GM21723 (cell line): ENCODE data around the gene SLC7A8.
"Not testable (repeated sequence)": the region's sequence is repeated elsewhere in the genome, so short reads cannot be mapped to it uniquely, and the experiment has no call there.

ENCODE experiments used
- ATAC-seq: cut with Tn5 transposase; IDR thresholded peaks from one replicate; pipeline ENCODE4 v1.9.1; 2021; ENCODE audit warnings: mild to moderate bottlenecking, moderate library complexity; ENCODE audit not compliant: unreplicated experiment

SLC7A8 gene

DNA sequence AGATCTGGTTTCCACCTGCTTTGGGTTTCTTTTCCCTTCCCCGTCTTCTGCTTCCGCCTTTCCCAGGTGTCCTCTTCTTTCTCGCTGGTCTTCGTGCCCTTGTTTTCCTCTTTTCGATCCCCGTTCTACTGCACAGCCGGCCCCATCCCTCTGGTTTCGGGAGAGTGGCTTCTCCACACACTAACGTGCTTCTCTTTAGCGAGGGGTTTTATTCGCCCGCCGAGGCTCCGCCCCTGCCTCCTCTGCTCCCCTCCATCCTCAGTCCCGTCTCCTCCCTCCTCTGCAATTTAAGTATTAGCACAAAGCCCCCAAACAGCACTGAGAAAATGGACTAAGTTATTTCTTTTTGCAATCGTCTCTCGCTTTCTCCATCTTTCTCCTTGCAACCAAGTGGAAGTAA lies at the start of gene SLC7A8:
TSS of gene SLC7A8 (minus strand) at position 182 of the 400 bp plus-strand sequence. CDS start 746 bp downstream, outside the sequence.
- no peak for ATAC-seq

DNA sequence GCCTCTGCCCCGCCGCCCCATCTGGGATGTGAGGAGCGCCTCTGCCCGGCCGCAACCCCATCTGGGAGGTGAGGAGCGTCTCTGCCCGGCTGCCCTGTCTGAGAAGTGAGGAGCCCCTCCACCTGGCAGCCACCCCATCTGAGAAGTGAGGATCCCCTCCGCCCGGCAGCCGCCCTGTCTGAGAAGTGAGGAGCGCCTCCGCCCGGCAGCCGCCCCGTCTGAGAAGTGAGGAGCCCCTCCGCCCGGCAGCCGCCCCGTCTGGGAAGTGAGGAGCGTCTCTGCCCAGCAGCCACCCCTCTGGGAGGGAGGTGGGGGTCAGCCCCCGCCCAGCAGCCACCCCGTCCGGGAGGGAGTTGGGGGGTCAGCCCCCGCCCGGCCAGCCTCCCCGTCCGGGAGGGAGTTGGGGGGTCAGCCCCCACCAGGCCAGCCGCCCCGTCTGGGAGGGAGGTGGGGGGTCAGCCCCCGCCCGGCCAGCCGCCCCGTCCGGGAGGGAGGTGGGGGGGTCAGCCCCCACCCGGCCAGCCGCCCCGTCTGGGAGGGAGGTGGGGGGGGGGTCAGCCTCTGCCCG lies 48.9 kb upstream of the SLC7A8 start:
- ATAC-seq = not testable (repeated sequence)

DNA sequence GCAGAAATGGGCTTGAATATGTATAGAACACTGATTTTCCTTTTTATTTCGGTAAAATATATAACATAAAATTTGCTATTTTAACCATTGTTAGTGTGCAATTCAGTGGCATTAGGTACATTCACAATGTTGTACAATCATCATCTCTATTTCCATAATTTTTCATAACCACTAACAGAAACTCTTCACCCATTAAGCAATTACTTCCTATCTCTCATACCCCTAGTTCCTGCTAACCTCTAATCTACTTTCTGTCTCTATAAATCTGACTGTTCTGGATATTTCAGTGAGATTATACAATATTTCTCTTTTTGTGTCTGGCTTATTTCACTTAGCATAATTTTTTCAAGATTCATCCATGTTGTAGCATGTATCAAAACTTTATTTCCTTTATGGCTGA lies 45.4 kb upstream of the SLC7A8 start:
- no peak for ATAC-seq

DNA sequence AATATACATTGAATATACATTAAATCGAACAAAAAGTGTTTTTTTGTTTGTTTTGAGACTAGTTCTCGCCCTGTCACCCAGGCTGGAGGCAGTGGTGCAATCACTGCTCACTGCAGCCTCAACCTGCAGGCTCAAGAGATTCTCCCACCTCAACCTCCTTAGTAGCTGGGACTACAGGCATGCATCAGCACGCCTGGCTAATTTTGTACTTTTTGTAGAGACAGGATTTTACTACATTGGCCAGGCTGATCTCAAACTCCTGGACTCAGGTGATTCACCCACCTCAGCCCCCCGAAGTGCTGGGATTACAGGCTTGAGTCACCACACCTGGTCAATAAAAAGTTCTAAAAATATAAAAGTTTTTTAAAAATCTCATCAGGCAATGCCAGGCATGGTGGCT lies 44.1 kb upstream of the SLC7A8 start:
- ATAC-seq = no peak

DNA sequence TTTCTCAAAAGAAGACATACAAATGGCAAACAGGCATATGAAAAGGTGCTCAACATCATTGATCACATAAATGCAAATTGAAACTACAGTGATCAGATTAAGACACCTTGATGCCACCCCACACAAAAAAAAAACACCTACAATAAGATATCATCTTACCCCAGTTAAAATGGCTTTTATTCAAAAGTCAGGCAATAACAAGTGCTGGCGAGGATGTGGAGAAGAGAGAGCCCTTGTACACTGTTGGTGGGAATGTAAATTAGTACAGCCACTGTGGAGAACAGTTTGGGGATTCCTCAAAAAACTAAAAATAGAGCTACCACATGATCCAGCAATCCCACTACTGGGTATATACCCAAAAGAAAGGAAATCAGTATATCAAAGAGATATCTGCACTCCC lies 41.5 kb upstream of the SLC7A8 start:
- not testable (repeated sequence) for ATAC-seq

DNA sequence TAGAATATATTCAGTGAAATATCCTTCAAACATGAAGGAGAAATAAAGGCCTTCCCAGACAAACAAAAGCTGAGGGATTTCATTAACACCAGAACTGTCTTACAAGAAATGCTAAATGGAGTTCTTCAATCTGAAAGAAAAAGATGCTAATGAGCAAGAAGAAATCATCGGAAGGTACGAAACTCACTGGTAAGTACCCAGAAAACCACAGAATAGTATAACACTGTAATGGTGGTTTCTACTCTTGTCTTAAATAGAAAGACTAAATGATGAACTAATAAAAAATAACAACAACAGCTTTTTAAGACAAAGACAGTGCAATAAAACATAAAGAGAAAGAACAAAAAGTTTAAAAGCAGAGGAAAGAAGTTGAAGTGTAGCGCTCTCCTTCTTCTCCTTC lies 35.6 kb upstream of the SLC7A8 start:
- no peak for ATAC-seq

DNA sequence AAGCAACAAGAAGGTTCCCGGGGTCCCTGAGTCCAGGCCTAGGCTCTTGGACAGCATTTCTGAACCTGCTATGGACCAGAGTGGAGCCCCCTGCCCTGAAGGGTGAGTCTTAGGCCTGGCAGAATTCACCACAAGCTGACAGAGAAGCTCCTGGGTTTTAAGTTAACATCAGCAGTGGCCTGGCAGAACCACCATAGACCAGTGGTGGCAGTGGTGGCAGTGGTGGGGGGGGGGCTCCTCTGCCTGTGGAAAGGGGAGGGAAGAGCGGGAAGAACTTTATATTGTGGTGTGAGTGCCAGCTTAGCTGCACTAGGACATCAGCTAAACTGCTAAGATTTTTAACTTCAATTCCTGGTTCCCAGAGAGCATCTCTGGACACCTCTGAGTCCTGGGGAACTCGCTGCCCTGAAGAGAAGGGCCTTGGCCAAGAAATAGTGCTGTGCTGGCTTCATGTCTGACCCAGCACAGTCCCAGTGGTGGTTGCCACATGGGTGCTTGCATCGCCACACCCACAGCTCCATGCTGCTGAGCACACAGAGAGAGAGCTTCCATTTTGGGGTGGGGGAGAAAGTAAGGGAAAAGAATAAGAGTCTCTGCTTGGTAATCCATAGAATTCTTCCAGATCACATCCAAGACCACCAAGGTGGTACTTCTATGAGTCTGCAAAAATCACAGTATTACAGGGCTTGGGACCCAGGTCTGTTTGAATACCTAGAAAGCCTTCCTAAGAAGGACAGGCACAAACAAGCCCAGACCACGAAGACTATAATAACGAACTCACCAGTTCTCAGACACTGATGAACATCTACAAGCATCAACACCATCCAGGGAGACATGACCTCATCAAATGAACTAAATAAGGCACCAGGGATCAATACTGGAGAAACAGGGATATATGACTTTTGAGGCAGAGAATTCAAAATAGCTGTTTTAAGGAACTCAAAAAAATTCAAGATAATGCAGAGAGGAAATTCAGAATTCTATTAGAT lies 33.9 kb upstream of the SLC7A8 start:
- ATAC-seq = no peak

DNA sequence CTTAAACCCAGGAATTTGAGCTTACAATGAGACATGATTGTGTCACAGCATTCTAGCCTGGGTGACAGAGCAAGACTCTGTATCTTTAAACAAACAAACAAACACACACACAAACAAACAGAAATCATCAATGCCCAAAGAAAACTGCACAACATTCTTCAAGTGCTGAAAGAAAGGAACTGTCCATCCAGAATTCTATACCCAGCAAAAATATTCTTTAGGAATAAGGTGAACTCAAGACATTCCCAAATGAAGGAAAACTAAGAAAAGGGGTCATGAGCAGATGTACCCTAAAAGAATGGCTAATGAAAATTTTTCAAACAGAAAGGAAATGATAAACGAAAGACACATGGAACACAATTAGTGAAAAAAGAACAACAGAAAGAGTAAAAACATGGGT lies 32.0 kb upstream of the SLC7A8 start:
- ATAC-seq = no peak

DNA sequence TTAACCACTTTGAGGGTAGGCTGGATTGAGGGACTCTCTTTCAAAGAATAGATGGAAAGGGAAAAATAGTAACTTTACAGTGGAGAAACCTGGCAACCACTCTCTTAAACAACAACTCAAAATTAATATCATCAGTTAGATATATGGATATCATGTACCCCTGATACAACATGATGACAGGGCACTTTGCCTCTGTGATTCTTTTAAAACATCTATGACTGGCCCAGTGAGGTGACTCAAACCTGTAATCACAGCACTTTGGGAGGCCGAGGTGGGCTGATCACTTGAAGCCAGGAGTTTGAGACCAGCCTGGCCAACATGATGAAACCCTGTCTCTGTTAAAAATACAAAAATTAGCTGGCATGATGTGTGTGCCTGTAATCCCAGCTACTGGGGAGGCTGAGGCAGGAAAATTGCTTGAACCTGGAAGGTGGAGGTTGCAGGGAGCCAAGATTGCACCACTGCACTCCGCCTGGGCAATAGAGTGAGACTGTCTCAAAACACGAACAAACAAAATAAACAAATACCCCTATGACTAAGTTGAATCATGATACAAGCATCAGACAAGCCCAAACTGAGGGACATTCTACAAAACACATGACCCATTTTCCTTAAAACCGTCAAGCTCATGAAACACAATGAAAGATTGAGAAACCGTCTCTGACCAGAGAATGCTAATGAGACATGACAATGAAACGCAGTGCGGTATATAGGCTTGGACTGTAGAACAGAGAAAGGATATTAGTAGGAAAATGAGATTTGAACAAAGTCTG lies 26.4 kb upstream of the SLC7A8 start:
- ATAC-seq = no peak

DNA sequence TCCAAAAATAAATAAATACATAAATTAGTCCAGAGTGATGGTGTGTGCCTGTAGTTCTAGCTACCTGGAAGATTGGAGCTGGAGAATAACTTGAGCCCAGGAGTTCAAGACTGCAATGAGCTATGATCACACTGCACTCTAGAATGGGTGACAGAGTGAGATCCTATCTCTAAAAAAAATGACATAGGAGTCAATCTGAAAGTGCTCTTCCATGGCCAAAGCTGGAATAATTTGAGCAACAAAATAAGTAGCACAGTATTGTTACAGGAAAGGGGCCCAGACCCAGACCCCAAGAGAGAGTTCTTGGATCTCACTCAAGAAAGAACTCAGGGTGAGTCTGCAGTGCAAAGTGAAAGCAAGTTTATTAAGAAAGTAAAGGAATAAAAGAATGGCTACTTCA lies 24.9 kb upstream of the SLC7A8 start:
- ATAC-seq = no peak

DNA sequence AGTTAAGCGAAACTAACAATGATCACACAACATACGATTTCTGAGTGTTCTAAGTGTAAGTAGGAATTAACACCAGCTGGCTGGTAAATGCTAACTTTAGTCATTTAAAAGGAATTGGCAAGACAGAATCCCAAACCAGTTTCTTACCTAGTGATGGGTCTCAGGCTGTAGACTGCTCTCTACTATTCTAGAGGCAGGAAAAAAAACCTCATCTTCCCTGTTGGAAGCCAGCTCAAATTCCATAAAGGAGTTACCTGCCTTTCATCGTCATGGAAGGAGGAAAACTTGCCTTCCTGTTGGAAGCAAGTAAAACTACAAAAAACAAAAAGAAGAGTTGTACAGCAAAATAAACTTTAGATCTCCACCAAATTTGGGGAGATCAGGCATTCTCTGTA lies 23.7 kb upstream of the SLC7A8 start:
- ATAC-seq = no peak

DNA sequence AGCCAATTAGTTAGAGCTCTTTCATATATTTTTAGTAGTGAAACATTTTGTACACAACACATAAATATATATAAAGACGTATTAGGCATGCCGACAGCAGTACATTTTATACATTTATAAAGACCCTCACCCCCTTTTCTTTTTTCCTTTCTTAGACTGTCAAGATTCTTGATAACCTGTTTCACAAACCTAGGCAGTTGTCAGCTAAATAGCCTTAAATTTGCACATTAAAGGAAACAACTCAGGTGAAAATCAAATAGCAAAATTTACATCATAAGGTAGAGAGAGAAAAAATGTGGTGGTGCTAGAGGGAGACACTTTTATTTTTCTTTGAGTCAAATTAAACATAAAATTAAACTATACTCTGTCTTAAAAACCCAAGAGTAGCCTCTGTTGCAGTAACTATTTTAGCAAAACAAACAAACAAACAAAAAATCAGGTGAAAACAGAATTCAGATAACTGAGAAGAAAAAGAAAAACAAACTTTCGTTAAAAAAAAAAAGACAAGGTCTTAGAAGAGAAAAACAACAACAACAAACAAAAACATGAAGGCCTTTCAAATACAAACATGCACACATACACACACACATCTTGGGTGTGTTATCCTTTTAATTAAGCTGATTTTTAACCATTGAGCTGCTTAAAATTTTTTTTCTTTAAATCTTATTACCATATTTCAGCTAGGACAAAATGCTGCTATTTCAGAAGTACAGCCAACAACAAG lies 23.1 kb upstream of the SLC7A8 start:
- ATAC-seq = no peak

DNA sequence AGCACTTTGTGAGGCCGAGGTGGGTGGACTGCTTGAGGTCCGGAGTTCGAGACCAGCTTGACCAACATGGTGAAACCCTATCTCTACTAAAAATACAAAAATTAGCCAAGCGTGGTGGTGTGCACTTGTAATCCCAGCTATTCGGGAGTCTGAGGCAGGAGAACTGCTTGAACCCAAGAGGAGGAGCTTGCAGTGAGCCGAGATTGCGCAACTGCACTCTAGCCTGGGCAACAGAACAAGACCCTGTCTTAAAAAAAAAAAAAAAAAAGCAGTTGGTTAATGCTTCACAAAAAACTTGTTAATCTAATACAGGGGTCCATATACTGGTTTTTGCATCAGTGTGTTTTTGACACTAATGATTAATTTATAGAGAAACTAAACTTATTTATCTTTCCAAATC lies 18.5 kb upstream of the SLC7A8 start:
- no peak for ATAC-seq

DNA sequence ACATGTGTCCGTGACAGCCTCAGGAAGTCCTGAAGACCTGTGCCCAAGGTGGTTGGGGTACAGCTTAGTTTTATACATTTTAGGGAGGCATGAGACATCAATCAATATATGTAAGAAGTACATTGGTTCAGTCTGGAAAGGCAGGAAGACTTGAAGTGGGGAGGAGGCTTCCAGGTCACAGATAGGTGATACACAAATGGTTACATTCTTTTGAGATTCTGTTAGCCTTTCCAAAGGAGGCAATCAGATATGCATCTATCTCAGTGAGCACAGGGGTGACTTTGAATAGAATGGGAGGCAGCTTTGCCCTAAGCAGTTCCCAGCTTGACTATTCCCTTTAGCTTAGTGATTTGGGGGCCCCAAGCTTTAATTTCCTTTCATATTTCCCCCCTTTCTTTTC lies 15.7 kb upstream of the SLC7A8 start:
- ATAC-seq = not testable (repeated sequence)

DNA sequence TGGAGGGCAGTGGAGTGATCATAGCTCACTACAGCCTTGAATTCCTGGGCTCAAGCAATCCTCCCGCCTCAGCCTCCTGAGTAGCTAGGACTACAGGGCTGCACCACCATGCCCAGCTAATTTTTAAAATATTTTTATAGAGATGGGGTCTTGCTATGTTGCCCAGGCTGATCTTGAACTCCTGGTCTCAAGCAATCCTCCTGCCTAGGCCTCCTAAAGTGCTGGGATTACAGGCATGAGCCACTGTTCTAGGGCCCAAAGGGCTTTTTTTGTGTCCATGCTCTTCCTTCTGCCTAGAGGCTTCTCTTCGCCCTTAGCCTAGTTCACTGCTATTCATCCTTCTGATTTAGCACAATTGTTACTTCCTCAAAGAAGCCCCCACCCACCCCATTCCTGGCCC lies 13.0 kb upstream of the SLC7A8 start:
- not testable (repeated sequence) for ATAC-seq

DNA sequence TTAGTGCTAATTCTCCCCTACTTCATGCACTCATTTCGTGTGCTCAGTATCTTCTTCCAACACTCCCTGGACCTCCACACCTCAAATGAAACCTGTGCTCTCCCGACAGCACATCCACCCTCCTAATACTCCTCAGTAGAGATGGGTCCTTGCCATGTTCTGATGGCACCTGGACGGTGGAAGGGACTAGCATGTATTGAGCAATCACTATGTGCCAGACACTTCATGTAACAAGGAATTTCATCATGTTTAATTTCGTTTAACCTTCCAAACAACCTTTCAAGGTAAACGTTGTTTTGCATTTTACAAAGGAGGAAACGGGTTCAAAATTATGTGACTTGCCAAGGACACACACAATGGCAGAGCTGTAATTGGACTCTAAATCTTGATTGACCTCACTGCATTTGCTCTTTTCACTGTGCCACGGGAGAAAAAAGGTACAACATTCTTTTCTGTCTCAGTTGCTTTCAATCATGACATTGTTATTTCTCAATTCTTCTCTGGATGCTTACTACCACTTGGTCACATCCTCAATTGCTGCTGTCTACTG lies 12.2 kb upstream of the SLC7A8 start:
- no peak for ATAC-seq

DNA sequence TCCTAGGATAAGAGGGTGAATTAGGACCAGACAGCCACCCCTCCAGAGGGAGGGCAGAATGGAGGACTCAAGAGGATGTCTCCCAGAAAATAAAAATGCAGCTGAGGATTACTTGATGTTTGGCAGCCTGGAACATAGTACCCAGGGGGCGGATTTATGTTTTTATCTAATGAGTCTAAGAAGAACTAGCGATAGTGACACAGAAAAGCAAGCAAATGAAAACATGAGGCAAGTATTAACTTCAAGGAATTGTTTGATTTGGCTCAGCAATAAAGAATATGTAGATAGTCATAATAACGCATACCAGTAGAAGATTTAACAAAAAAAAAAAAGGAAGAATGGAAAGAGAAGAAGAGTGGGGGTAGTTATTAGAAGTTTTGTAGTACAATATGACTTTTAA lies 10.0 kb upstream of the SLC7A8 start:
- no peak for ATAC-seq

DNA sequence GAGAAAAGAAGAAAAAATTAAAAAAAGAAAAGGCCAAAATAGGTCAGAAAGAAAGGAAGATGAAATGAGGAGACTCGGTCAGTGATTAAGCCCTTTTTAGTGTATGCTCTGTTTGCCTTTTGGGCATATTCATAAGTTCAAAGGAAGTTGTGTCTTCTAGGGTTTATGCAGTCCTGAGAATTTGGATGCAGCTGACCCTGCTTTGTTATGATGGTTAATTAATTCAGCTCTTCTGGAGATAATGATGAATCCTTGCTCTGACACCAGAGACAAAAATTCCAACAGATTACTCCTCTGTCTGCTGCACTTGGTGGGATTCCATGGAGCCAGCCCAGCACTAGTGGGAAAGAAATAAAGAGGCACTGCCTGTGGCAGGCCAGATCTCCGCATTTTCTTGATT lies 4.5 kb upstream of the SLC7A8 start:
- ATAC-seq = no peak

DNA sequence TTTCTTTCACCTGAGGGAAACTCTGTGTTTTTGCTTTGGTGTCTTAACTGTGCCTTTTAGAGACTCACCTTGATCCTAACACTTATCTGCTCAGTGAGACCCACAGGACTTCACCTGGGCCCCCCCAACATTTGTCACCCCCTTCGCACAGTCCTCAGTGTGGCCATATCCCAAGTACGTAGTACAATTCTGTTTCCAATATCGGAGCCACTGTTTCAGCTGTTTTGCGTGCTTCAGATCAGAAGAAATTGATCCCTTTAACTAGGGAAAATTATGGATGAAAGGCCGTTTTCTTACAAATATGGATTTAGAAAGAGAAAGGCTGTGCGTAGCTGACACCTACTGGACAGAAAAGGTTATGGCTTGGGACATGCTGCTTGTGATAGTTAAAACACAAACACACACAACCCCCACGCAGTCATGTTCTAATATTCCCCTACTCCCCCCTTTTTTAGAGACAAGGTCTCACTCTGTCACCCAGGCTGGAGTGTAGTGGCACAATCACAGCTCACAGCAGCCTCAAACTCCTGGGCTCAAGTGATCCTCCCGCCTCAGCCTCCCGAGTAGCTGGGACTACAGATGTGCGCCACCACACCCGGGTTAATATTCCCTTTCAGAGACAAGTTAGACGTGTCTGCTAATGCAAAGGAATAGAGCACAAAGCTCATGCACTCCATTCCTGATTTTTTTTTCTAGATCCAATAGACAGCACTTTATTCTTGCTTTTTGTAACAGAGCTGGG lies 3.6 kb upstream of the SLC7A8 start:
- no peak for ATAC-seq

DNA sequence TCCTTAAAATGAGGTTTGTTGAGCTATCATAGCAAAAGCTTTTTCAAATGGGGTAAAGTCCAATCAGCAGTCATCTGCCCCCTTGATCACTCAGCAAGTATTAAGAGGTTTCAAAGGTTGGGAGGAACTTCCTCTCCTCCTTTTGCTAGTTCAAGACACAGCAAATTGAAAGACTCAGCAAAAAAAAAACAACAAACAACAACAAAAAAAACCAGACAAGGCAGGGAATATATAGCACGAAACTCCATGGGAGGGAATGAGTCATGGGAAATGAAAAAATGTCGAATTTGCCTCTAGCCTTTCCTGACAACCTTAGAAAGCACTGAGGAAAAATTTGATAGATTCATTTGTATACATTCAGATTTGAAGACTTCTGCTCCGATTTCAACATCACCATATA lies 1.6 kb upstream of the SLC7A8 start:
- ATAC-seq = no peak
